Upper lobe of left lung (tissue), 4 donors: ENCODE measurements around the gene SLC16A11.

Experiments used
- POLR2A ChIP-seq, 4 donors: fragments of 450-650 bp; IDR thresholded peaks; one replicate each; pipeline ENCODE4 v1.5.1; 2016 to 2017; ENCODE audit warnings: antibody characterized with exemption in 4 of 4, mild to moderate bottlenecking in 2 of 4
- TF ChIP-seq, protein P1 (sequence below), 6 experiments: fragments of 450-650 bp in 4 of 6; fragments of 200-600 bp in 2 of 6; sonication (generic) in 2 of 6; IDR thresholded peaks; one replicate each; pipeline ENCODE4 v1.5.1; 2016 to 2019; ENCODE audit warnings: antibody characterized with exemption in 6 of 6

DNA sequence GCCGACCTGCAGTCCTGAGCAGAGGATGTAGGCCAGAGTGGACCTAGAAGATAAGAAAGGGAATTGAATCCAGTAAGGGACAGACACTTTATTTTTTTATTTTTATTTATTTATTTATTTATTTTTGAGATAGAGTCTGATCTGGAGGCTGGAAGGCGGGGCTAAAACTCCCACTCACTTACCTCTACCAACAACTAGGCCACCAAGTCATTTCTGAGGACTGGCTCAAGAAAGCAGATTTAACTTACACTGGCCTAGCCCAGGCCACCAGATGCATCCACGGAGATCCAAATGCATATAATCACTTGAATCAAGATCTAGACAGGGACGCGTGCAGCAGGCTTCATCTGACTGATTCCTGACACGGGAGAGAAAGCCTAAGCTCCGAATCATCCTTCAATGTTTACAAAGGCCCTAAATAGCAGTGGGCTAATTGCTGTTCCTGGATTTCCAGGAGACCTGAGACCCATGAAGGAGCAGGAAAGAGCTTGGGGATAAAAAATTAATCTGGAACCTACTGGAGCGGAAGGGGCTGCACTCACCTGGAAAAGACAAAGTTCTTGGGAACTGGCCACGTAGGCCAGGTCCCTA lies 49.1 kb downstream of the SLC16A11 start:
- TF ChIP-seq POLR2A (IDR thresholded peaks at IDR 0.05): no peak
- TF ChIP-seq, protein P1, sequence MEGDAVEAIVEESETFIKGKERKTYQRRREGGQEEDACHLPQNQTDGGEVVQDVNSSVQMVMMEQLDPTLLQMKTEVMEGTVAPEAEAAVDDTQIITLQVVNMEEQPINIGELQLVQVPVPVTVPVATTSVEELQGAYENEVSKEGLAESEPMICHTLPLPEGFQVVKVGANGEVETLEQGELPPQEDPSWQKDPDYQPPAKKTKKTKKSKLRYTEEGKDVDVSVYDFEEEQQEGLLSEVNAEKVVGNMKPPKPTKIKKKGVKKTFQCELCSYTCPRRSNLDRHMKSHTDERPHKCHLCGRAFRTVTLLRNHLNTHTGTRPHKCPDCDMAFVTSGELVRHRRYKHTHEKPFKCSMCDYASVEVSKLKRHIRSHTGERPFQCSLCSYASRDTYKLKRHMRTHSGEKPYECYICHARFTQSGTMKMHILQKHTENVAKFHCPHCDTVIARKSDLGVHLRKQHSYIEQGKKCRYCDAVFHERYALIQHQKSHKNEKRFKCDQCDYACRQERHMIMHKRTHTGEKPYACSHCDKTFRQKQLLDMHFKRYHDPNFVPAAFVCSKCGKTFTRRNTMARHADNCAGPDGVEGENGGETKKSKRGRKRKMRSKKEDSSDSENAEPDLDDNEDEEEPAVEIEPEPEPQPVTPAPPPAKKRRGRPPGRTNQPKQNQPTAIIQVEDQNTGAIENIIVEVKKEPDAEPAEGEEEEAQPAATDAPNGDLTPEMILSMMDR (IDR thresholded peaks at IDR 0.05): no peak
